ENCODE data around the gene OTUD5.

OTUD5 gene

GRCh38 chrX:48911412-48912182 is 45.8 kb downstream of the OTUD5 start, which contains the start of gene SLC35A2:
SLC35A2 (minus strand) TSS chrX:48911646; CDS start chrX:48911636, 10 bp downstream.
- DNase-seq (ENCODE audit: low spot score), result no peak
- Histone ChIP-seq H3K27ac (peak within 1 kb of the TSS; percentile 60 to 81), H3K4me3 (peak within 1 kb of the TSS; percentile 81)
- no peak for TF ChIP-seq CTCF (IDR thresholded peaks at IDR 0.05)

GRCh38 chrX:48910926-48911411 is 46.4 kb downstream of the OTUD5 start:
- peak overlapping the region; percentile 81 for H3K4me3 ChIP-seq
- DNase-seq (ENCODE audit: low spot score), result no peak
- H3K27ac ChIP-seq, result peak overlapping the region in 1 of 2 donors; percentile 81
- no peak for TF ChIP-seq CTCF (IDR thresholded peaks at IDR 0.05)

GRCh38 chrX:48909703-48910294 is 47.6 kb downstream of the OTUD5 start:
- TF ChIP-seq CTCF (IDR thresholded peaks at IDR 0.05), result no peak
- no peak for DNase-seq (ENCODE audit: low spot score)
- Histone ChIP-seq H3K27ac (no peak overlapping the region), H3K4me3 (no peak overlapping the region)

GRCh38 chrX:48908600-48908999 is 48.8 kb downstream of the OTUD5 start:
- no peak overlapping the region for H3K27ac ChIP-seq
- no peak for TF ChIP-seq CTCF (IDR thresholded peaks at IDR 0.05)
- no peak for DNase-seq (ENCODE audit: low spot score)
- H3K4me3 ChIP-seq, result no peak overlapping the region

GRCh38 chrX:48905090-48905790 is 52.2 kb downstream of the OTUD5 start:
- DNase-seq (ENCODE audit: low spot score), result peak; percentile 63
- no peak overlapping the region for H3K4me3 ChIP-seq
- no peak overlapping the region for H3K27ac ChIP-seq
- TF ChIP-seq CTCF (IDR thresholded peaks at IDR 0.05), result no peak

GRCh38 chrX:48904626-48905025 is 52.8 kb downstream of the OTUD5 start:
- DNase-seq (ENCODE audit: low spot score), result peak; percentile 54
- H3K4me3 ChIP-seq, result no peak overlapping the region
- H3K27ac ChIP-seq, result no peak overlapping the region
- no peak for TF ChIP-seq CTCF (IDR thresholded peaks at IDR 0.05)

Measured in coronary artery (tissue), 2 donors.